WTC11 (cell line): Measurements from ENCODE around the gene DIABLO. TPM values are rescaled to one million over a fixed set of nuclear protein-coding genes. Genes with fewer than 3 reads are reported as not detected.

Experiments used
- ATAC-seq: fragments of 200-7000 bp; cut with Tn5 transposase; 2 replicates; pipeline ENCODE4 v1.10.0; 2021; ENCODE audit warnings: mild to moderate bottlenecking, moderate library complexity
- CTCF ChIA-PET: fragments of 300-600 bp; sonication (Branson Sonifier 250); formaldehyde crosslinking; loops from one replicate; lab custom pipeline; 2021; ENCODE audit warnings: antibody characterized with exemption; lab: Charles Lee
- POLR2A ChIA-PET: fragments of 350-600 bp; sonication (Branson Sonifier 250); formaldehyde crosslinking; loops from one replicate; lab custom pipeline; 2021; ENCODE audit warnings: antibody characterized with exemption; lab: Charles Lee
- DNase-seq: peaks from one replicate; pipeline ENCODE4 v3.0.0; 2021; ENCODE audit warnings: low spot score
- H3K27ac Mint-ChIP-seq: 2 replicates; pipeline ENCODE4 v1.8.0; 2021; ENCODE audit warnings: mixed read lengths
- H3K27me3 Mint-ChIP-seq: 2 replicates; pipeline ENCODE4 v1.8.0; 2021; ENCODE audit warnings: low read depth, mild to moderate bottlenecking, moderate library complexity, mixed read lengths
- H3K36me3 Mint-ChIP-seq: 2 replicates; pipeline ENCODE4 v1.8.0; 2021; ENCODE audit warnings: mixed read lengths
- H3K4me1 Mint-ChIP-seq: 2 replicates; pipeline ENCODE4 v1.8.0; 2022; ENCODE audit warnings: mixed read lengths
- H3K4me3 Mint-ChIP-seq: 2 replicates; pipeline ENCODE4 v1.8.0; 2021; ENCODE audit warnings: mild to moderate bottlenecking, moderate library complexity, mixed read lengths
- H3K9me3 Mint-ChIP-seq: 2 replicates; pipeline ENCODE4 v1.8.0; 2021; ENCODE audit warnings: mixed read lengths
- ELF4 ChIP-seq: sonication (generic); formaldehyde crosslinking; IDR thresholded peaks from 2 replicates; pipeline ENCODE4 v1.8.1; 2022; ENCODE audit warnings: low read depth, mild to moderate bottlenecking, moderate library complexity, missing genetic modification reagents
- FOXJ3 ChIP-seq: sonication (generic); formaldehyde crosslinking; IDR thresholded peaks from 2 replicates; pipeline ENCODE4 v1.9.0; 2021; ENCODE audit warnings: missing genetic modification reagents, mild to moderate bottlenecking, borderline replicate concordance
- FOXP1 ChIP-seq: sonication (generic); formaldehyde crosslinking; IDR thresholded peaks from 2 replicates; pipeline ENCODE4 v1.8.0; 2022; ENCODE audit warnings: missing genetic modification reagents, mild to moderate bottlenecking, moderate library complexity, borderline replicate concordance
- GABPB1 ChIP-seq: sonication (generic); formaldehyde crosslinking; IDR thresholded peaks from 2 replicates; pipeline ENCODE4 v1.8.1; 2023; ENCODE audit warnings: mild to moderate bottlenecking, missing genetic modification reagents
- GRHL2 ChIP-seq: fragments of 250-450 bp; sonication (Bioruptor Pico); IDR thresholded peaks from 2 replicates; pipeline ENCODE4 v1.8.0; 2022; ENCODE audit warnings: mild to moderate bottlenecking, moderate library complexity; ENCODE audit not compliant: insufficient replicate concordance, severe bottlenecking
- JUN ChIP-seq: sonication (generic); formaldehyde crosslinking; IDR thresholded peaks from 2 replicates; pipeline ENCODE4 v1.8.0; 2023; ENCODE audit warnings: mild to moderate bottlenecking, missing genetic modification reagents
- SOX15 ChIP-seq: fragments of 250-450 bp; sonication (Bioruptor Pico); IDR thresholded peaks from 2 replicates; pipeline ENCODE4 v1.9.0; 2021; ENCODE audit warnings: mild to moderate bottlenecking
- ZBTB21 ChIP-seq: sonication (generic); formaldehyde crosslinking; IDR thresholded peaks from 2 replicates; pipeline ENCODE4 v1.8.1; 2023; ENCODE audit warnings: mild to moderate bottlenecking, missing genetic modification reagents, borderline replicate concordance
- ZNF317 ChIP-seq: sonication (generic); formaldehyde crosslinking; IDR thresholded peaks from 2 replicates; pipeline ENCODE4 v1.8.1; 2023; ENCODE audit warnings: low read depth, mild to moderate bottlenecking, moderate library complexity, missing genetic modification reagents, borderline replicate concordance
- ZNF396 ChIP-seq: fragments of 250-450 bp; sonication (Bioruptor Pico); IDR thresholded peaks from 2 replicates; pipeline ENCODE4 v1.8.0; 2021; ENCODE audit warnings: mild to moderate bottlenecking, moderate library complexity, borderline replicate concordance
- ZNF423 ChIP-seq: fragments of 250-450 bp; sonication (Bioruptor Pico); IDR thresholded peaks from 2 replicates; pipeline ENCODE4 v2.1.2; 2022; ENCODE audit warnings: mild to moderate bottlenecking, moderate library complexity
- total RNA-seq: library from RNA; stranded (reverse); gene quantifications from 3 replicates; pipeline ENCODE4 v1.2.3, GENCODE V29; 2021
- TF ChIP-seq, protein P1 (sequence below): sonication (generic); formaldehyde crosslinking; IDR thresholded peaks from 2 replicates; pipeline ENCODE4 v1.8.1; 2023; ENCODE audit warnings: mild to moderate bottlenecking, missing genetic modification reagents
- TF ChIP-seq, protein P2 (sequence below): sonication (generic); formaldehyde crosslinking; IDR thresholded peaks from 2 replicates; pipeline ENCODE4 v1.8.1; 2022; ENCODE audit warnings: mild to moderate bottlenecking, missing genetic modification reagents, moderate library complexity, borderline replicate concordance
- TF ChIP-seq, protein P3 (sequence below): sonication (generic); formaldehyde crosslinking; IDR thresholded peaks from 2 replicates; pipeline ENCODE4 v1.8.0; 2023; ENCODE audit warnings: missing genetic modification reagents, mild to moderate bottlenecking, borderline replicate concordance
- TF ChIP-seq, protein P4 (sequence below): fragments of 250-450 bp; sonication (Bioruptor Pico); IDR thresholded peaks from 2 replicates; pipeline ENCODE4 v1.9.0; 2021; ENCODE audit warnings: mild to moderate bottlenecking
- TF ChIP-seq, protein P5 (sequence below): sonication (generic); formaldehyde crosslinking; conservative IDR thresholded peaks from 2 replicates; pipeline ENCODE4 v1.8.1; 2022; ENCODE audit warnings: mild to moderate bottlenecking, missing genetic modification reagents
- TF ChIP-seq, protein P6 (sequence below): sonication (generic); formaldehyde crosslinking; IDR thresholded peaks from 2 replicates; pipeline ENCODE4 v1.8.0; 2023; ENCODE audit warnings: missing genetic modification reagents
- TF ChIP-seq, protein P7 (sequence below): fragments of 250-450 bp; sonication (Bioruptor Pico); IDR thresholded peaks from 2 replicates; pipeline ENCODE4 v1.9.0; 2021; ENCODE audit warnings: mild to moderate bottlenecking, borderline replicate concordance
- TF ChIP-seq, protein P8 (sequence below): sonication (generic); formaldehyde crosslinking; IDR thresholded peaks from 2 replicates; pipeline ENCODE4 v1.8.0; 2022; ENCODE audit warnings: missing genetic modification reagents

The DIABLO gene
- total RNA-seq, 1 experiment from 2014 or later: 61.7 TPM

DNA sequence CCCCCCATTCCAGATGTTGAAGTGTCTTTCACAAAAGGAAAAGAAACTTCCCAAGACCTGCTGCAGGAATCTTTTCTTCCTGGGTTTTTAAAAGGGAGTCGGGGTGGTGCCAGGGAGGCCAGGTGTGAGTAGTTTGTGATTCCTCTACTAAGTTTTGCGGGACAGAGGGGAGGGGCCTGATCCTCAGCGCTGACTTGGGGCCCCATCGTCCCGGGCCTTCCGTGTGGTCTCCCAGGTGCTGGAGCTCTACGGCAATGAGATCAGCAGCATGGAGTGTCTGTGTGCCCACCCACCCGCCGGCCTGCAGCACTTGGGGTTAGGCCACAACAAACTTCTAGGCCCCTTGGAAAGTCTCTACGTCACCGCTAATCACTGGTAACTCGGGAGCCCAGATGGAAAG, 38.4 kb downstream of the DIABLO start (continued):
- TF ChIP-seq, protein P1, sequence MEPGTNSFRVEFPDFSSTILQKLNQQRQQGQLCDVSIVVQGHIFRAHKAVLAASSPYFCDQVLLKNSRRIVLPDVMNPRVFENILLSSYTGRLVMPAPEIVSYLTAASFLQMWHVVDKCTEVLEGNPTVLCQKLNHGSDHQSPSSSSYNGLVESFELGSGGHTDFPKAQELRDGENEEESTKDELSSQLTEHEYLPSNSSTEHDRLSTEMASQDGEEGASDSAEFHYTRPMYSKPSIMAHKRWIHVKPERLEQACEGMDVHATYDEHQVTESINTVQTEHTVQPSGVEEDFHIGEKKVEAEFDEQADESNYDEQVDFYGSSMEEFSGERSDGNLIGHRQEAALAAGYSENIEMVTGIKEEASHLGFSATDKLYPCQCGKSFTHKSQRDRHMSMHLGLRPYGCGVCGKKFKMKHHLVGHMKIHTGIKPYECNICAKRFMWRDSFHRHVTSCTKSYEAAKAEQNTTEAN: no peak
- TF ChIP-seq SOX15 (CRISPR knock-in tag): no peak
- no peak for TF ChIP-seq GABPB1

DNA sequence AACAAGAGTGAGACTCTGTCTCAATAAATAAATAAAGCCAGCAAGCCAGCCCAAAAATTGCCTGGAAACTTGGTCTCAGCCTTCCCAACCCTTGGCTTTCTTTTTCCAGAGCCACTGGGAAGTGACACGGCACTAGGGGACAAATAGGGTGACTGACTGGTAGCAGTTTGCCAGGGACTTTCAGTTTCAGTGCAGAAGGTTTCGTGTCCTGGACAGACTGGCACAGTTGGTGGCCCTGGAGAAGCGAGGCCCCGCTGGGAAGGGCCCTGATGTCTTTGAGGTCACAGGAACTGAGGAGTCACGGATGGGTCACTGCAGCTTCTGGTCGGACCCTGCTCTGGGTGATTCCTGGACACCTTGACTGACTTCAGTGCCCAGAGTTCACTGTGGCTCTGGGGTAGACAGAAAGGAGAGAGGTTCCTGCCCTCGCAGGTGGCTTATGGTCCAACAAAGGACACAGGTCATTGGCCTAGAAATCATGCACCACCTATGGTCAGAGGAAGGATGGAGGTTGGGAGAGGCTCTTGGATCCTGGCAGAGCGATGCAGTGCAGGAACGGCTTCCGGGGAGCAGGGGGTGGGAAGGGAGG, 40.3 kb downstream of the DIABLO start:
- Mint-ChIP-seq H3K4me3 (no peak overlapping the region), H3K27me3 (peaks cover 17% of the 10 kb centered on the region), H3K27ac (no peak overlapping the region), H3K4me1 (peaks cover 3% of the 10 kb centered on the region; the same call in 1 of the 2 replicates), H3K36me3 (no peaks in the 10 kb centered on the region), H3K9me3 (no peaks in the 10 kb centered on the region)
- ChIA-PET POLR2A (no interaction called here), CTCF (no interaction called here)
- ATAC-seq (no peak), DNase-seq (no peak)
- no peak for TF ChIP-seq GRHL2
- TF ChIP-seq FOXJ3: no peak
- TF ChIP-seq, protein P2, sequence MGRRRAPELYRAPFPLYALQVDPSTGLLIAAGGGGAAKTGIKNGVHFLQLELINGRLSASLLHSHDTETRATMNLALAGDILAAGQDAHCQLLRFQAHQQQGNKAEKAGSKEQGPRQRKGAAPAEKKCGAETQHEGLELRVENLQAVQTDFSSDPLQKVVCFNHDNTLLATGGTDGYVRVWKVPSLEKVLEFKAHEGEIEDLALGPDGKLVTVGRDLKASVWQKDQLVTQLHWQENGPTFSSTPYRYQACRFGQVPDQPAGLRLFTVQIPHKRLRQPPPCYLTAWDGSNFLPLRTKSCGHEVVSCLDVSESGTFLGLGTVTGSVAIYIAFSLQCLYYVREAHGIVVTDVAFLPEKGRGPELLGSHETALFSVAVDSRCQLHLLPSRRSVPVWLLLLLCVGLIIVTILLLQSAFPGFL (CRISPR knock-in tag): no peak
- no peak for TF ChIP-seq ZBTB21 (CRISPR knock-in tag)
- TF ChIP-seq, protein P3, sequence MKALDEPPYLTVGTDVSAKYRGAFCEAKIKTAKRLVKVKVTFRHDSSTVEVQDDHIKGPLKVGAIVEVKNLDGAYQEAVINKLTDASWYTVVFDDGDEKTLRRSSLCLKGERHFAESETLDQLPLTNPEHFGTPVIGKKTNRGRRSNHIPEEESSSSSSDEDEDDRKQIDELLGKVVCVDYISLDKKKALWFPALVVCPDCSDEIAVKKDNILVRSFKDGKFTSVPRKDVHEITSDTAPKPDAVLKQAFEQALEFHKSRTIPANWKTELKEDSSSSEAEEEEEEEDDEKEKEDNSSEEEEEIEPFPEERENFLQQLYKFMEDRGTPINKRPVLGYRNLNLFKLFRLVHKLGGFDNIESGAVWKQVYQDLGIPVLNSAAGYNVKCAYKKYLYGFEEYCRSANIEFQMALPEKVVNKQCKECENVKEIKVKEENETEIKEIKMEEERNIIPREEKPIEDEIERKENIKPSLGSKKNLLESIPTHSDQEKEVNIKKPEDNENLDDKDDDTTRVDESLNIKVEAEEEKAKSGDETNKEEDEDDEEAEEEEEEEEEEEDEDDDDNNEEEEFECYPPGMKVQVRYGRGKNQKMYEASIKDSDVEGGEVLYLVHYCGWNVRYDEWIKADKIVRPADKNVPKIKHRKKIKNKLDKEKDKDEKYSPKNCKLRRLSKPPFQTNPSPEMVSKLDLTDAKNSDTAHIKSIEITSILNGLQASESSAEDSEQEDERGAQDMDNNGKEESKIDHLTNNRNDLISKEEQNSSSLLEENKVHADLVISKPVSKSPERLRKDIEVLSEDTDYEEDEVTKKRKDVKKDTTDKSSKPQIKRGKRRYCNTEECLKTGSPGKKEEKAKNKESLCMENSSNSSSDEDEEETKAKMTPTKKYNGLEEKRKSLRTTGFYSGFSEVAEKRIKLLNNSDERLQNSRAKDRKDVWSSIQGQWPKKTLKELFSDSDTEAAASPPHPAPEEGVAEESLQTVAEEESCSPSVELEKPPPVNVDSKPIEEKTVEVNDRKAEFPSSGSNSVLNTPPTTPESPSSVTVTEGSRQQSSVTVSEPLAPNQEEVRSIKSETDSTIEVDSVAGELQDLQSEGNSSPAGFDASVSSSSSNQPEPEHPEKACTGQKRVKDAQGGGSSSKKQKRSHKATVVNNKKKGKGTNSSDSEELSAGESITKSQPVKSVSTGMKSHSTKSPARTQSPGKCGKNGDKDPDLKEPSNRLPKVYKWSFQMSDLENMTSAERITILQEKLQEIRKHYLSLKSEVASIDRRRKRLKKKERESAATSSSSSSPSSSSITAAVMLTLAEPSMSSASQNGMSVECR (CRISPR knock-in tag): no peak
- TF ChIP-seq ZNF396 (CRISPR knock-in tag): no peak
- no peak for TF ChIP-seq ZNF317 (CRISPR knock-in tag)
- TF ChIP-seq JUN (CRISPR knock-in tag): no peak
- TF ChIP-seq FOXP1: no peak
- TF ChIP-seq, protein P4, sequence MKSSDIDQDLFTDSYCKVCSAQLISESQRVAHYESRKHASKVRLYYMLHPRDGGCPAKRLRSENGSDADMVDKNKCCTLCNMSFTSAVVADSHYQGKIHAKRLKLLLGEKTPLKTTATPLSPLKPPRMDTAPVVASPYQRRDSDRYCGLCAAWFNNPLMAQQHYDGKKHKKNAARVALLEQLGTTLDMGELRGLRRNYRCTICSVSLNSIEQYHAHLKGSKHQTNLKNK (CRISPR knock-in tag): no peak
- no peak for TF ChIP-seq ELF4 (CRISPR knock-in tag)
- TF ChIP-seq, protein P5, sequence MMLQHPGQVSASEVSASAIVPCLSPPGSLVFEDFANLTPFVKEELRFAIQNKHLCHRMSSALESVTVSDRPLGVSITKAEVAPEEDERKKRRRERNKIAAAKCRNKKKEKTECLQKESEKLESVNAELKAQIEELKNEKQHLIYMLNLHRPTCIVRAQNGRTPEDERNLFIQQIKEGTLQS (CRISPR knock-in tag): no peak
- TF ChIP-seq, protein P6, sequence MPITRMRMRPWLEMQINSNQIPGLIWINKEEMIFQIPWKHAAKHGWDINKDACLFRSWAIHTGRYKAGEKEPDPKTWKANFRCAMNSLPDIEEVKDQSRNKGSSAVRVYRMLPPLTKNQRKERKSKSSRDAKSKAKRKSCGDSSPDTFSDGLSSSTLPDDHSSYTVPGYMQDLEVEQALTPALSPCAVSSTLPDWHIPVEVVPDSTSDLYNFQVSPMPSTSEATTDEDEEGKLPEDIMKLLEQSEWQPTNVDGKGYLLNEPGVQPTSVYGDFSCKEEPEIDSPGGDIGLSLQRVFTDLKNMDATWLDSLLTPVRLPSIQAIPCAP: no peak
- no peak for TF ChIP-seq ZNF423 (CRISPR knock-in tag)
- TF ChIP-seq, protein P7, sequence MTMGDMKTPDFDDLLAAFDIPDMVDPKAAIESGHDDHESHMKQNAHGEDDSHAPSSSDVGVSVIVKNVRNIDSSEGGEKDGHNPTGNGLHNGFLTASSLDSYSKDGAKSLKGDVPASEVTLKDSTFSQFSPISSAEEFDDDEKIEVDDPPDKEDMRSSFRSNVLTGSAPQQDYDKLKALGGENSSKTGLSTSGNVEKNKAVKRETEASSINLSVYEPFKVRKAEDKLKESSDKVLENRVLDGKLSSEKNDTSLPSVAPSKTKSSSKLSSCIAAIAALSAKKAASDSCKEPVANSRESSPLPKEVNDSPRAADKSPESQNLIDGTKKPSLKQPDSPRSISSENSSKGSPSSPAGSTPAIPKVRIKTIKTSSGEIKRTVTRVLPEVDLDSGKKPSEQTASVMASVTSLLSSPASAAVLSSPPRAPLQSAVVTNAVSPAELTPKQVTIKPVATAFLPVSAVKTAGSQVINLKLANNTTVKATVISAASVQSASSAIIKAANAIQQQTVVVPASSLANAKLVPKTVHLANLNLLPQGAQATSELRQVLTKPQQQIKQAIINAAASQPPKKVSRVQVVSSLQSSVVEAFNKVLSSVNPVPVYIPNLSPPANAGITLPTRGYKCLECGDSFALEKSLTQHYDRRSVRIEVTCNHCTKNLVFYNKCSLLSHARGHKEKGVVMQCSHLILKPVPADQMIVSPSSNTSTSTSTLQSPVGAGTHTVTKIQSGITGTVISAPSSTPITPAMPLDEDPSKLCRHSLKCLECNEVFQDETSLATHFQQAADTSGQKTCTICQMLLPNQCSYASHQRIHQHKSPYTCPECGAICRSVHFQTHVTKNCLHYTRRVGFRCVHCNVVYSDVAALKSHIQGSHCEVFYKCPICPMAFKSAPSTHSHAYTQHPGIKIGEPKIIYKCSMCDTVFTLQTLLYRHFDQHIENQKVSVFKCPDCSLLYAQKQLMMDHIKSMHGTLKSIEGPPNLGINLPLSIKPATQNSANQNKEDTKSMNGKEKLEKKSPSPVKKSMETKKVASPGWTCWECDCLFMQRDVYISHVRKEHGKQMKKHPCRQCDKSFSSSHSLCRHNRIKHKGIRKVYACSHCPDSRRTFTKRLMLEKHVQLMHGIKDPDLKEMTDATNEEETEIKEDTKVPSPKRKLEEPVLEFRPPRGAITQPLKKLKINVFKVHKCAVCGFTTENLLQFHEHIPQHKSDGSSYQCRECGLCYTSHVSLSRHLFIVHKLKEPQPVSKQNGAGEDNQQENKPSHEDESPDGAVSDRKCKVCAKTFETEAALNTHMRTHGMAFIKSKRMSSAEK (CRISPR knock-in tag): no peak
- TF ChIP-seq, protein P8, sequence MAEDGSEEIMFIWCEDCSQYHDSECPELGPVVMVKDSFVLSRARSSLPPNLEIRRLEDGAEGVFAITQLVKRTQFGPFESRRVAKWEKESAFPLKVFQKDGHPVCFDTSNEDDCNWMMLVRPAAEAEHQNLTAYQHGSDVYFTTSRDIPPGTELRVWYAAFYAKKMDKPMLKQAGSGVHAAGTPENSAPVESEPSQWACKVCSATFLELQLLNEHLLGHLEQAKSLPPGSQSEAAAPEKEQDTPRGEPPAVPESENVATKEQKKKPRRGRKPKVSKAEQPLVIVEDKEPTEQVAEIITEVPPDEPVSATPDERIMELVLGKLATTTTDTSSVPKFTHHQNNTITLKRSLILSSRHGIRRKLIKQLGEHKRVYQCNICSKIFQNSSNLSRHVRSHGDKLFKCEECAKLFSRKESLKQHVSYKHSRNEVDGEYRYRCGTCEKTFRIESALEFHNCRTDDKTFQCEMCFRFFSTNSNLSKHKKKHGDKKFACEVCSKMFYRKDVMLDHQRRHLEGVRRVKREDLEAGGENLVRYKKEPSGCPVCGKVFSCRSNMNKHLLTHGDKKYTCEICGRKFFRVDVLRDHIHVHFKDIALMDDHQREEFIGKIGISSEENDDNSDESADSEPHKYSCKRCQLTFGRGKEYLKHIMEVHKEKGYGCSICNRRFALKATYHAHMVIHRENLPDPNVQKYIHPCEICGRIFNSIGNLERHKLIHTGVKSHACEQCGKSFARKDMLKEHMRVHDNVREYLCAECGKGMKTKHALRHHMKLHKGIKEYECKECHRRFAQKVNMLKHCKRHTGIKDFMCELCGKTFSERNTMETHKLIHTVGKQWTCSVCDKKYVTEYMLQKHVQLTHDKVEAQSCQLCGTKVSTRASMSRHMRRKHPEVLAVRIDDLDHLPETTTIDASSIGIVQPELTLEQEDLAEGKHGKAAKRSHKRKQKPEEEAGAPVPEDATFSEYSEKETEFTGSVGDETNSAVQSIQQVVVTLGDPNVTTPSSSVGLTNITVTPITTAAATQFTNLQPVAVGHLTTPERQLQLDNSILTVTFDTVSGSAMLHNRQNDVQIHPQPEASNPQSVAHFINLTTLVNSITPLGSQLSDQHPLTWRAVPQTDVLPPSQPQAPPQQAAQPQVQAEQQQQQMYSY (CRISPR knock-in tag): no peak
